ENCODE results near the gene SLC9B2.

Gene SLC9B2

DNA sequence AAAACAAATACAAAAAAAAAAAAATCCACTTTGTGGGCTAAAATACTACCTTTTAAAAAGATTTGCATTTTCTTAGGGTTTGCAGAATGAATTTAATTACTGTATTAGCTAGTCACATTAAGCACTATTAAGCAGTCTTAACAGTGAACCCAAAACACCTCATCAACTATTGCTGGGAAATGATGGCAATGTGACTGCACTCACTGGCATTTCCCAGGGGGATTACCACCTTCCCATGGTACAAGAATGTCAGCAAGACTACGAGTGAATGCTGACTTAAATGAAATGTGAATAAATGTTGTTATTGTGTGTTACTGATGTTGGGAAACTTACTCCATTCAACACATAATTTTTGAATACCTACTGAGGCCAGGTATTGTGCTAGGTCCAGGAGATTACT, 10.0 kb upstream of the SLC9B2 start:
- in situ Hi-C loops (cut with HindIII; ENCODE audit: low pct_ligation_motif_present, low sequenced_read_pairs), result no loop called here
- Histone ChIP-seq H3K27ac (no peak overlapping the region), H3K36me3 (replicated peaks) (peaks cover 32% of the 10 kb centered on the region), H3K4me3 (ENCODE audit: low read depth, low read length) (no peak overlapping the region), H3K27me3 (replicated peaks) (no peaks in the 10 kb centered on the region)
- no peak for DNase-seq
- no peak for TF ChIP-seq CTCF (IDR thresholded peaks at IDR 0.05; ENCODE audit: low read depth, low read length, missing control alignments)

- DNase-seq, result no peak
- no peak for TF ChIP-seq CTCF (IDR thresholded peaks at IDR 0.05; ENCODE audit: low read depth, low read length, missing control alignments)
- in situ Hi-C loops (cut with HindIII; ENCODE audit: low pct_ligation_motif_present, low sequenced_read_pairs), result no loop called here
- H3K27ac ChIP-seq, result no peak overlapping the region
- H3K27me3 ChIP-seq (replicated peaks), result no peaks in the 10 kb centered on the region
- peaks cover 24% of the 10 kb centered on the region for H3K36me3 ChIP-seq (replicated peaks)
- no peak overlapping the region for H3K4me3 ChIP-seq (ENCODE audit: low read depth, low read length)
Observed at GRCh38 chr4:103085555-103086196, 9.1 kb upstream of the SLC9B2 start.

DNA sequence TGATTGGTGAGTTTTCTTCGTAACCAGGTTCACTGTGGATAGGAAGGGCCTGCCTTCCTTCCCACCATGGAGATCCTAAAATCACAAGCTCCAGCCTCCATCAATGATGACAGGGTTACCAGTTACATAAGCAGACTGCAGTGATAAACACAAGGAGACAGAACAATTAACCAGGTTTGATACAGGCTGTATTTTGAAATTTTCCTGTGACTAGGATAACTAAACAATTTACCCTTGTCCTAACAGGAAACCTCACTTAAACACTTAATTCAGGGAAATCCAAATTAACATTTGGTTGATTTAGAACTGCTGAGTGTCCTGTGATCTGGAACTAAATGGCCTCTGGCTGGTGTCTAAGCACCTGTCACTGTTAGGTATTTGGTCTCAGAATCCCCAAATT, 3.1 kb upstream of the SLC9B2 start:
- Histone ChIP-seq H3K36me3 (replicated peaks) (no peaks in the 10 kb centered on the region), H3K27ac (no peak overlapping the region), H3K4me3 (ENCODE audit: low read depth, low read length) (no peak overlapping the region), H3K27me3 (replicated peaks) (no peaks in the 10 kb centered on the region)
- no peak for TF ChIP-seq CTCF (IDR thresholded peaks at IDR 0.05; ENCODE audit: low read depth, low read length, missing control alignments)
- in situ Hi-C loops (cut with HindIII; ENCODE audit: low pct_ligation_motif_present, low sequenced_read_pairs), result no loop called here
- no peak for DNase-seq

DNA sequence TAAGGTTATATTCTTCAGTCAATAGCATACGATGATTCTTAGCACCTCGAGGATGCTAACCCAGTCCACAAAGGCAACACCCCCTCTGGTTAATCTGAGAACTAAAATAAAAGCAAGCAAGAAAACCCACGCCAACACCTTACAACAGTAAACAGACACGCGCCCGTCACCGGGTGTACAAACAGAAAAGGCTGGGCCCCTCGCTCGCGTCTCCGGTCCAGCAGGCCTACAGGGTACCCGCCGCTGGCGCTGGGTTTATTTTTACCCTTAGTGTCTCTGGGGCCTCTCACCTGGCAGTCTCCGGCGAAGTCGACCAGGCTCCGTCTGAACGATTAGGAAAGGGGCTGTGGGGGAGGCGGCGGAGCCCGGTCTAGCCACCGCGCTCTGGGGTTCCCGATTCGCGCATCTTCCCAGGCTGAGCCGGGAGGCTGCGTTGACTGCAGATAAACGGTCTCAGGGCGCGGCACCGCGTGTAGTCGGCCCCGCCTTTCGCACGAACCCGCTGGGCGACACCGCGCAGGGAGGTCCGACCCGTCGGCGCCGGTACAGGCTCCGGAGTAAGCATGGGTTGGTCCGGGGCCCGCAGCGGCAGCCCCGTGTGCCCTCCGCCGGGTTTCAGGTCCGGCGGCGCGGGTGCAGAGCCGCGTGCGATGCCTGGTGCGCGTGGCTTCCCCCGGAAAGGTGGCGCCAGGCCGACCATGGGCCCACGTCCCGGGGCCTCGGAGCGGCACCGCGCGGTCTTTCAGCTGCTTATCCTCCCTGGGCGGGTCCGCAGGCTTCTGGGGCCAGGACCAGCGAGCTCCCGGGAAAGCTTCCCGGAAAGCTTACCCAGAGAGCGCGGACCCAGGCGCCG, 441 bp downstream of the SLC9B2 start:
- peak overlapping the region; percentile 89 for H3K27ac ChIP-seq
- no peaks in the 10 kb centered on the region for H3K27me3 ChIP-seq (replicated peaks)
- DNase-seq, result peak; percentile 41
- in situ Hi-C loops (cut with HindIII; ENCODE audit: low pct_ligation_motif_present, low sequenced_read_pairs), result no loop called here
- TF ChIP-seq CTCF (IDR thresholded peaks at IDR 0.05; ENCODE audit: low read depth, low read length, missing control alignments), result no peak
- peak overlapping the region; percentile 78 for H3K4me3 ChIP-seq (ENCODE audit: low read depth, low read length)
- H3K36me3 ChIP-seq (replicated peaks), result no peaks in the 10 kb centered on the region

- no peak for DNase-seq
- H3K36me3 ChIP-seq (replicated peaks), result no peaks in the 10 kb centered on the region
- in situ Hi-C loops (cut with HindIII; ENCODE audit: low pct_ligation_motif_present, low sequenced_read_pairs), result no loop called here
- no peaks in the 10 kb centered on the region for H3K27me3 ChIP-seq (replicated peaks)
- peak overlapping the region; percentile 89 for H3K27ac ChIP-seq
- no peak for TF ChIP-seq CTCF (IDR thresholded peaks at IDR 0.05; ENCODE audit: low read depth, low read length, missing control alignments)
- peak overlapping the region; percentile 78 for H3K4me3 ChIP-seq (ENCODE audit: low read depth, low read length)
Observed at GRCh38 chr4:103075435-103075893, 1.1 kb downstream of the SLC9B2 start.

Measured in brain microvascular endothelial cell (primary cell).